NCI-H1105 (cell line): ENCODE results near the gene TMEM221.

ENCODE experiments used
- DNase-seq: peaks from one replicate; lab custom pipeline; 2025; lab: John Stamatoyannopoulos, UW

The TMEM221 gene

DNA sequence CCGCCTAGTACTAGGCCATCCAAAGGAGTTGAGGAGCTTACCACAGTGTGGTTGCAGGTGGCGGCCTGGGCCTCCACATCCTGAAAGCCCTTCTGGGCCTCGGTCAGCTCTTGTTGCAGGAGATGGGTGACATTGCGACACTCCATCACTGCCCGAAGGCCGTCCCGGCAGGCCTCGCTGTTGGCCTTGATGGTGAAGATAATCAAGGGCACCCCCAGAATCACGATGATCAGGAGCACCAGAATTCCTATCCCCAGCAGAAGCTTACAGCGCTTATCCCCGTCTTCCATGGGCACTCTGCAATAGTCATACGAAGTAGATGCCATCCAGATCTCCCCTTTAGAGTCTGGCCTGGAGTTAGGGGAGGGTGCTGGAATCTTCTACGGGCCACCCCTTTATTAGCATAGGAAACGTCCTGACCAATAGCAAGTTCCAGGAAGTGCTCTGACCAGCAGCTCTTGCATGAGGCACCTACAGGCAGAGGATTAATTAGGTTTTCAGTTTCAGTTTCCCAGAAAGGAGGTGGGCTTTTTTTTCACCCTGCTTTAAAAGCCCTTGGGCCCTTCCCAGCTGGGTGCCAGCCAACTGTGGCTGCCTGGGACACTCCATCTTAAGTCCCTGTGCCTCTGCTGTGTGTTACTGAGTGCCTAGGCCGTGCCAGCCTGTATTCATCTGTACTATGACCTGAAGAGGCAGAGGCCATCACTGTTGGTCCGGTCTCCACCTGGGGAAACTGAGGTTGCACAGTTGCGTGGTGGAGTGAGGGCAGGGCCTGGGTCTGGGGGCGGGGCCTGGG is 43.0 kb downstream of the TMEM221 start, which contains the start of gene BST2:
BST2 (minus strand) TSS at position 381 of the 796 bp plus-strand sequence; CDS start at position 326, 55 bp downstream.
- no peak for DNase-seq

DNA sequence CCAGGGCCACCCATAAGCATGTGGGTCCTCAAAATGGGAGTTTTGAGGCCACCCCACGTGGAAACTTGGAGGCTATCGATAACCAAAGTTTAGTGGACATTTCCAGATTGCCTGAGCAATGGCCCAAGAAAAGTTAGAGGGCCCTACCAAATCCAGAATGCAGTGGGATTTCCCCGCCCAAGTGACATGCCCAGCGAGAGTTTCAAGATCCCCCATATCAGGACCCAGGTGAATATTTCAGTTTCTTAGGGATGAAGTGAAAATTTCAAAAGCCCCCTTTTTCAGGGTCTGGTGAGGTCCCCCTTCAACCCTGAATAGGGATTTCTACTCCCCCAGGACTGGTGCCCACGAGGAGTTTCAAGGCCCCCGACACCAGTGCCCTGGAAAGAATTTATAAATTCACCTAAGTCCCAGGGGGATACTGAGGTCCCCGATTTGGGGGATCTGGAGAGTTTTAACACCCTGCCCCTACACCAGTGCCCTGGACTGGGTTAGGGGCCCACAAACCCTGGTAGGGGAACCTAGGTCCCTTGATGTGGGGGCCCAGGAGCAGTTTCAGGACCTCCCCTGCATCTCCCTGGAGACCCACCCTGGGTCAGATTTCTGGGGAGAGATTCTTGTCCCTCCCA is 43.7 kb downstream of the TMEM221 start:
- no peak for DNase-seq

DNA sequence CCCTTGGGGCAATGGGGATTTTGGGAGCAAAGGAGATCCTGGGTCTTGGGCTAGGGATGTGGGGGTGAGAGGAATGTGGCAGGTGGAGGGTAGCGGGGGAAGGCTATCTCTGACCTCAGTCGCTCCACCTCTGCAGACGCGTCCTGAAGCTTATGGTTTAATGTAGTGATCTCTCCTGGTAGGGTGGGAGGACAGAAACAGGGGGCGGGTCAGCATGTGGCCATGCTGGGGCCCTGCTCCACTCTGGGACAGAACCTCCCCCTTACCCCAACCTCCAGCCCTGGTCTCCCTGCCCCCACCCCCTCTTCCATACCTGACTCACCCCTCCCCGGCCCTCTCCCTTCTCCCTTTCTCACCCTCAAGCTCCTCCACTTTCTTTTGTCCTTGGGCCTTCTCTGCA is 44.5 kb downstream of the TMEM221 start:
- DNase-seq, result no peak

DNA sequence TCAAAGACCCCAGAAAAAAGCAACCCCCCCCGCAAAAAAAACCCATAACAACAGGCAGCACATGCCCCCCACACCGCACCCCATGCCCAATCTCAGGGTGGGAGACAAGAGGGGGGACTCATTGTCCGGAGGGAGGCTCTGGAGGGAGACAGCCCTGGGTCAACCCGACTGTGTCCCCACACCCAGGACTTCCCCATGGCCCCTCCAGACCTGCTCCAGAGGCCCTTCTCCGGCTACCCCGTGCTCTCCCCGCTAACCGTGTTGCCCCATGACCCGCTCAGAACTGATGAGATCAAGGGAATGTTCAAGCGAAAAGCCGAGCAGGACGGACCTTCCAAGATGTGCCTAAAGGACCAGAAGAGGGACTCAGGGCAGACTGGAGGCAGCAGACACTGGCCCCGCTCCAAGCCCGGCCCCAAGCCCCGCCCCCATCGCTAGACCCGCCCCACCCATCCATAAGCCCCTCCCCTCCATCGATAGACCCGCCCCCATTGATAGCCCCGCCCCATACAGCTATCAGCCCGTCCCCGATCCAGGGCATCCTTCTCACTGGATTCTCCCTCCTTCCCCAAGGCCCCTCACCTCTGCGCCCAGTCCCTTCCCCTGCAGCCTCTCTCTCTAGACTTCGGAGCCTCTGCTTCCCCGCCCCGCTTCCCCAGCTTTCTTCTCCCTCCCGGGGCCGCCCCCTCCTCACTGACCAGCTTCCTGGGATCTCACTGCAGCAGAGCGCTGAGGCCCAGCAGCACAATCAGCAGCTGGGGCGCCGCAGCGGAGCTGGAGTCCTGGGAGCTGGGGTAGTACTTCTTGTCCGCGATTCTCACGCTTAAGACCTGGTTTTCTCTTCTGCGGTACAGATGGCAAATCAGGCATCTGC is 45.2 kb downstream of the TMEM221 start:
- DNase-seq, result no peak

DNA sequence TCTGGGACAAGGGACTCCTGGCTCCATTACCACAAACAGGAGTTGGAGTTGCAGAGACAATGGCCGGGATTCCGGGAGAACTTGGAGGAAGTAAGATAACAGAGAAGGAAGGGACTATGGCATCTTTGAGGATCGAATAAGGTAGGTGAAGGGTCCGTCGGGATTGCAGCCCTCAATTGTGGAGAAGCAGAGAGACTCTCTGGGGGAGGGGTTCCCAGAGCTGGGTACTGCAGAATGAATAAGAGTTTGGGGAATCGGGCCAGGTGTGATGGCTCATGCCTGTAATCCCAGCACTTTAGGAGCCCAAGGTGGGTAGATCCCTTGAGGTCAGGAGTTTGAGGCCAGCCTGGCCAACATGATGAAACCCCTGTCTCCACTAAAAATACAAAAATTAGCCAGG is 46.8 kb downstream of the TMEM221 start:
- DNase-seq, result no peak

DNA sequence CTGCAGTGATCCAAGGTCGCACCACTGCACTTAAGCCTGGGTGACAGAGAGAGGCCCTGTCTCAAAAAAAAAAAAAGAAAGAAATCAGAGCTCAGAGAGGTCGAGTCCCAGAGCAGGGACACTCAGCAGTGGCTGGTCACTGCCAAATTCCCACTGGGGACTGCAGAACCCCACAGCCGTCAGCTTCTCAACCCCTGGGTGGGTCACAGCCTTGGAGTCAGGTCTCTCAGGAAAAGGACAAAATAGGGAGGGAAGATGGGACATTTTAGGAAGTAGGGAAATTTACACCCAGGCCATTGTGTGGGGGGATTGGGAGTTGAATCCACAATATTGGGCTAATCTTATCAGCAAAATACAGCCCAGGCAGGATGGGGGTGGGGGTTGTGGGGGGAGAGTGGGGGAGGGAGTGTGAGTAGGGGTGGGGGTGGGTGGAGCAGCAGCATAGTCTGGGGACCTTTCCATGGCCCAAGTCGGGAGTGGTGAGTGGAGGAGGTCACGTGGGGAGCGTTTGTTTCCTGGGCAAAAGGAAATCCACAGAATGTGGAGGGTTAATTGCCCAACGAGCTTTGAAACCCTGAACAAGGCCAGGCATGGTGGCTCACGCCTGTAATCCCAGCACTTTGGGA is 49.5 kb downstream of the TMEM221 start:
- no peak for DNase-seq

DNA sequence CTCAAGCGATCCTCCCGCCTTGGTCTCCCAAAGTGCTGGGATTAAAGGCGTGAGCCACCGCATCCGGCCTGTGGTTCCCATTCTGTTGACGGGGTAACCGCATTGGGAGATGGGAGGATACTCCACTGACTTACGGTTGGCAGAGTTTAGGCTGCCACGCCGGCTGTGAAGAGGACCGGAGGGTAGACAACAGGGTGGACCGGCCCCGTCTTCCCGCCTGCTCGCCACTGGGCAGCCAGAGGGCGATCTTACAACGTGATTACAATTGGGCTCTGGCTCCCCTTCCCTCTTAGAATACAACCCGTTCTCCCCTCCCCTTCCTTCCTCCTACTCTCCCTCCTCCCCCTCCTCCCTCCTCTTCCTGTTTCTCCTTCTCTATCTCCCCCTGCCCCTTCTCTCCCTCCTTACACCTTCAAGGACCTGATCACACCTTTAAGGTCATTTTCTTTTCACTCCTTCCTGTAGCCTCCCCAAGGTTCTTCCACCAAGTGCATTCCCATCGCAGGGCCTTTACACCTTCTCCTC is 53.5 kb downstream of the TMEM221 start:
- DNase-seq, result no peak

DNA sequence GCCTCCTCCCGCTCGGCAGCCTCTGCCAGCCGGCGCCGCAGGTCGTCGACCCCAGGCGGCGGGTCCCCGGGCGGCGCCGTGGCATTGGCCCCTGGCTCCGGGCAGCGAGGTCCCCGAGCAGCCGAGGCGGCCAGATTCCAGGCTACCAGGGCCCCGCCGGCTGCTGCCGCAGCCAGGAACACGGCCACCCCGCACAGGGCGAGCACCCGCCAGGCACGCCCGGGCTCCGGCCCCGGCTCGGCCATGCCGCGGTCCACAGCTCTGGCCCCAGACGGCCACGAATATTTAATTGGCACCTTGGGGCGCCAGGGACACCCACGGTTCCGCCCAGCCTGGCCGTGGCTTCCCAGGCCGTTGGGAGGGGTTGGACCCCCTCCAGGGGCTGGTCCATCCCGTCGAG is 54.6 kb downstream of the TMEM221 start, which contains the start of gene CCDC194:
CCDC194 (minus strand) TSS at position 283 of the 400 bp plus-strand sequence; CDS start at position 245, 38 bp downstream.
- DNase-seq, result no peak

DNA sequence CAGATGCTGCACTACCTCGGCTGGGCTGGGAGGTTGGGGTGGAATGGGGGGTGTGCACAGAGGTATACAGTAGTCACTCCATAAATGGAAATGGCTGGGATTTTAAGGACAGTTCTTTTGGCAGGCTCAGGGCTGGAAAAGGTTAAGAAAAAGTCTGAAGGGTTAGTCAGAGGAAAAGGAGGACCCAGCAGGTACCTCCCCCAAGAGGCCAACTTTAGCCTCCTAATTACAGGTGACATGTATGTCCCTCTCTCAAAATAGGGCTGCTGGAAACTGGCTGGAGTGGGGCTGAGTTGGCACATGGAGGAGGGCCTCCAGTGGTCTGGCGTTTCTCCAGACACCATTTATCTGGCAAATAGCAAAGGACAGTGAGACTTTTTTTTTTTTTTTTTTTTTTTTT is 55.5 kb downstream of the TMEM221 start:
- no peak for DNase-seq

DNA sequence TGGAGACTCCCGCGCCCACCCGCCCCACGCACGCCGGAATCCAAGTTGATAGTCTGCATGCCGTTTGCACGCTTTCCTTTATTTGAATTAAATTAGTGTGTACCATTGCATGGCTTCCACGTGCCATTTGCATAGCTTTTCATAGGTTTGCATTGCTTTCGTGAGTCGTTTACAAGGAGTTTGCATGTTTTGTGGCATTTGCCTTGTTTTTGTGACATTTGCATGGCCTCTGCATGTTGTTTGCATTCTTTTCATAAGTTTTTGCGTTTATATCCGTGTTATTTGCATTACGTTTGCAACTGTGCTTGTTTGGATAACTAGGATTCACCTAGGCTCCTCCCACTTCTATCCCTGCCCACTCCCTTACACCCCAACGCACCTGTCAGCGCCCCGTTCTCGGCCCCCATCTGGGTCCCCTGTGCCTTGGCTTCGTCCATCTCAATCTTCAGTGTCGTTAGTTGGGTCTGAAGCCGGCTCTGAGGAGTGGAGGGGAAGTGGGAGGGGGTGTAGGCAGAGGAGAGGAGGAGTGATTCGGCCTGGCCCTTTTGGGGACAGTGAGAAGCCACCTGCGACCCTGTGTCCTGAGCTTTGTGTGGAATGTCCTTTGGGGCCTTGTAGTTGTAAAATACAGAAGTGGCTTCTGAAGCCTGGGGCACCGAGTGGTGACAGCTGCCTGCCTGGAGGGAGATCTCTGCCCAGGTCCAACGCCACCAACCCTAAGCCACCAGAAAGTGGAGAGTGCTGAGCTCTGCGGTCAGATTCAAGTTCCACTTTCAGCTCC is 56.9 kb downstream of the TMEM221 start:
- DNase-seq, result no peak

DNA sequence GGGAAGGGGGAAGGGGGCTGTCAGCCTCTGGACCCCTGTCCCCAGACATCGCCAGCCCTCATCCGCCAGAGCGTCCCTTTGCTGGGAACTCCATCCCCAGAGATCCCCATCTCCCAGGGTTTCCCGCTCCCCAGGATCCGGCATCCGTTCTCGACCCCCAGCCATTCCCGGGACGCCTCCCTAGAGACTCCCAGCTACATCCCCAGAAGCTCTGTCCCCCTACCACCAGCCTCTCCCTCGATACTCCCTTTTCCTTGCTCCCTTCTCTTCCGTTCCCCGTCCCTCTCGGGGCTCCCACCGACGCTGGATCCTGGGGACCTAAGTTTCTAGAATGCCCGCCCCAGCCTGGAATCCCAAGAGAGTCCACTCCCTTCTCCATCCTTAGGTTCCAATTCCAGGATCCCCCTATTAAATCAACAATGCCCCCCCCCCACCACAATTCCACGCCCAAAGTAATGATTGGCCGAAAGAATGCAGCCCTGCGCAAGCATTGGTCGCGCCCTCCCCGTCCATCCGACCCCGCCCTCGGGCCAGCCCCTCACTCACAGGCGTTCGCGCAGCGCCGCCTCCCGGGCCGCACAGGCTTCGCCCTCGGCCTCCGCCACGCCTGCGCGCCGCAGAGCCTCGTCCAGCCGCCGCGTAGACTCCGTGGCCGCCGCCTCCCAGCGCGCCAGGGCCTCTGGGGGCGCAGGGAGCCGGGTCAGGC is 57.6 kb downstream of the TMEM221 start:
- DNase-seq, result peak; percentile 88

DNA sequence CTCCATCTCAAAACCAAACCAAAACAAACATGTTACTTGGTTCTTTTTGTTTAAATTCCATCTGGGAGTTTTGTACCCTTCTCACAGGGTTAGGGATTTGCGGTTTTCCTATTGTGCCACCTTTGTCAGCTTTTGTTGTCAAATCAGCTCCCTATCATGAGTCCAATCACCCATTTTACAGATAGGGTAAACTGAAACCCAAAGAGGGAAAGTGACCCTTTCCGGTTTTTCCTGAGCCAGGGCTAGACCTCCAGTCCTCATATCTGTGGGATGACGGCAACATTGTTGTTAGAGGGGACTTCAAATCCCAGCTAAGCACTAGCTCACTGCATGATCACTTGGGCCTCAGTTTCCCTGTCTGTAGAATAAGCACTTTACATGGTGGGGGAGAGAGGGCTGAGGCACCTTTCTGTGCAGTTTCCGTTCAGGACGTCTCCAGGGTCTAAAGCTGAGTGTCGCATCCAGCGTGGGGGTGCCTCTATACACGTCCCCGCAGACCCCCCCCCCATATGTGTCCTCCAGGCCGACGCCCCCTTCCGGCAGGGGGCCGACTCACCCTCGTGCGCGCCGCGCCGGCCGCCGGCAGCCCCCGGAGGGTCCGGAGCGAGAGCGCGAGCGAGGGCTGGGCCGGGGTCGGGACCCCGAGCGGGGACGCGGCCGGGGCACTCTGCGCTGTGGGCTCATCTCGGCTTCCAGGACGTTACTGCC is 58.4 kb downstream of the TMEM221 start:
- DNase-seq, result no peak

DNA sequence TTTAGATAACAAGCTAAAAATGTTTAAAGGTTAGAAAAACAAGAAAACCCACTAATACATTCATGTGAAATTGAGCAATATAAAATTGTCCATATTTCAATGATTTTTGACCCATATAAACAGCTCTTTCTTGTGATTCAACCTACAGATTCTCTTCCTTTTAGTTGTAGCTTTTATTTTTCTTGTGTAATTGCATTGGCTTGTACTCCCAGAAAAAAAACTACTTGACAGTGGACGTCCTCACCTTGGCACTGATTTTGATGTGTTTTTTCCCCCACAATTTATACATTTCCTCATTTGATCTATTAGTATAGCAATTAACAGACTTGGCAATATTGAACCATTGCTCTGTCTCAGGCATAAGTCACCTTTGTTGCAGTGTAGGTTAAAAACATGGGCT is 59.2 kb downstream of the TMEM221 start:
- no peak for DNase-seq

DNA sequence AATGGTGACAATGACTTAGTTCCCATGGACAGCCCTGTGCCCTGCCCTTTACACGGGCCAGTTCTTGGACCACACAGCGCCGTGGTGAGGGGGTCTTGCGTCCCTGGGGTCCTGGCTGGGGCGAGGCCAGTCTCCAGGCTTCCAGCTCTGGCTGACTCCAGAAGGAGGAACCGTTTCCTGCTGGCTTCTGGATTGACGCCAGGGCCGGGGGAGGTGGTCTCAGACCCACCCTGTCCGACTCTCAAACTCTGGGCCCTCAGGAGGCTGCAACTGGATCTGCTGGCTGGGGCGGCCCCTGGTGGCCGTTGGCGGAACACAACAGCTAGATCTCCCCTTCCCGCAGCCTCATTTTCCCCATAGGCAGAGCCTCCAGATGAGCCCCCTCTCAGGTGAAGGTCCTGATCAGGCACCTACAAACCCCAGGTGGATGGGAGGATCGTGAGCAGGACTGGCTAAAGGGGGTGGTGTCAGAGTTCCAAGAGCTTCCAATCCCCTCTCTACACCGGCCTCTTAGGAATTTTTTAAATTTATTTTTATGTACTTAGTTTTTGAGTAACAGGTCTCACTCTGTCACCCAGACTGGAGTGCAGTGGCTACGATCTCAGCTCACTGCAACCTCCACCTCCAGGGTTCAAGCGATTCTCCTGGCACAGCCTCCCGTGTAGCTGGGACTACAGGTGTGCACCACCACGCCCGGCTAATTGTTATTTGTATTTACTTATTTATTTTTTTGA is 62.4 kb downstream of the TMEM221 start:
- DNase-seq, result no peak
